GM12878 (cell line): ENCODE measurements around the gene CLN6. TPM values are rescaled to one million over a fixed set of nuclear protein-coding genes. Genes with fewer than 3 reads are reported as not detected.

Experiments used
- ATAC-seq: fragments of 200-7000 bp; cut with Tn5 transposase; 3 replicates; pipeline ENCODE4 v1.9.1; 2020; ENCODE audit warnings: mild to moderate bottlenecking, moderate library complexity
- BruUV-seq: library from RNA; stranded (reverse); fragments of 400-500 nt; replicated peaks from 2 replicates; lab custom pipeline; 2021; lab: Mats Ljungman, UMichigan
- CTCF ChIA-PET: fragments of 300-600 bp; sonication (Branson Sonifier 250); formaldehyde crosslinking; extraction: SDS; loops from one replicate; lab custom pipeline; 2021; ENCODE audit warnings: inconsistent platforms; lab: Yijun Ruan, JAX
- POLR2A ChIA-PET: fragments of 350-600 bp; formaldehyde crosslinking; extraction: SDS; loops from one replicate; lab custom pipeline; 2021; ENCODE audit warnings: inconsistent platforms; lab: Charles Lee
- RAD21 ChIA-PET: fragments of 300-600 bp; sonication (Branson Sonifier 250); formaldehyde crosslinking; loops from one replicate; lab custom pipeline; 2023; ENCODE audit warnings: antibody characterized with exemption; ENCODE audit not compliant: unreplicated experiment; lab: Charles Lee
- SMC1A ChIA-PET: fragments of 300-600 bp; sonication (Branson Sonifier 250); formaldehyde crosslinking; loops from one replicate; lab custom pipeline; 2023; ENCODE audit not compliant: unreplicated experiment, uncharacterized antibody; lab: Charles Lee
- DNase-seq: peaks from one replicate; pipeline ENCODE4 v3.0.0-alpha.2; 2011; ENCODE audit warnings: low read depth, low spot score
- FAIRE-seq: peaks from 3 replicates; lab custom pipeline; 2011; peaks lifted over from hg19 to GRCh38; lab: Jason Lieb, UNC
- H2AFZ ChIP-seq: 2 replicates; pipeline ENCODE4 v1.6.0; 2011; ENCODE audit warnings: low read depth, low read length, control low read depth; ENCODE audit not compliant: control insufficient read depth
- H3K27ac ChIP-seq: 2 replicates; pipeline ENCODE4 v1.5.1; 2011; ENCODE audit warnings: control low read depth; ENCODE audit not compliant: control insufficient read depth, insufficient read depth
- H3K27me3 ChIP-seq, 2 experiments: replicated peaks in 1 of 2; 2 replicates each; pipeline versions ENCODE4 v1.6.0 to v1.6.1; 2011; ENCODE audit warnings: low read length in 1 of 2; ENCODE audit not compliant: control insufficient read depth in 2 of 2, insufficient read depth in 2 of 2
- H3K36me3 ChIP-seq, 2 experiments: 2 replicates each; pipeline ENCODE4 v1.5.1; 2011; ENCODE audit warnings: low read length in 1 of 2; ENCODE audit not compliant: control insufficient read depth in 2 of 2, insufficient read depth in 2 of 2
- H3K4me1 ChIP-seq: 2 replicates; pipeline ENCODE4 v1.6.1; 2011; ENCODE audit warnings: mild to moderate bottlenecking, low read length, moderate library complexity, mixed read lengths; ENCODE audit not compliant: control insufficient read depth, insufficient read depth
- H3K4me2 ChIP-seq: 2 replicates; pipeline ENCODE4 v1.6.0; 2011; ENCODE audit warnings: control low read depth; ENCODE audit not compliant: control insufficient read depth, insufficient read depth
- H3K4me3 ChIP-seq: fragments of 200-600 bp; sonication (generic); 2 replicates; pipeline ENCODE4 v1.5.1; 2016
- H3K79me2 ChIP-seq: 2 replicates; pipeline ENCODE4 v1.6.0; 2011; ENCODE audit warnings: low read length; ENCODE audit not compliant: control insufficient read depth, insufficient read depth
- H3K9ac ChIP-seq: 2 replicates; pipeline ENCODE4 v1.8.0; 2011; ENCODE audit warnings: low read length, control low read depth, mixed read lengths; ENCODE audit not compliant: control insufficient read depth, insufficient read depth
- H3K9me3 ChIP-seq: replicated peaks from 3 replicates; pipeline ENCODE4 v1.5.1; 2011; ENCODE audit warnings: mild to moderate bottlenecking, low read length; ENCODE audit not compliant: control insufficient read depth, insufficient read depth
- H4K20me1 ChIP-seq: 2 replicates; pipeline ENCODE4 v1.6.0; 2011; ENCODE audit not compliant: control insufficient read depth, insufficient read depth
- EGR1 ChIP-seq, 2 experiments: IDR thresholded peaks; 1 replicate in 1 of 2; 2 replicates in 1 of 2; pipeline ENCODE4 v1.6.1; 2011 to 2012; ENCODE audit warnings: low read depth in 2 of 2, low read length in 2 of 2, borderline replicate concordance in 1 of 2, mild to moderate bottlenecking in 1 of 2, moderate library complexity in 1 of 2
- HDGF ChIP-seq: fragments of 450-650 bp; IDR thresholded peaks from 2 replicates; pipeline ENCODE4 v1.6.1; 2016; ENCODE audit warnings: antibody characterized with exemption
- MLLT1 ChIP-seq: fragments of 450-650 bp; IDR thresholded peaks from 2 replicates; pipeline ENCODE4 v1.6.1; 2016; ENCODE audit warnings: mild to moderate bottlenecking
- NFIC ChIP-seq: IDR thresholded peaks from 2 replicates; pipeline ENCODE4 v1.6.1; 2012; ENCODE audit warnings: low read depth, mild to moderate bottlenecking, inconsistent platforms, low read length, moderate library complexity
- YY1 ChIP-seq: IDR thresholded peaks from 2 replicates; pipeline ENCODE4 v1.6.1; 2011; ENCODE audit warnings: low read depth, mild to moderate bottlenecking, low read length
- WGBS: methylation state at CpG from one replicate; pipeline ENCODE4 v1.1.6; 2016; ENCODE audit warnings: low lambda C conversion rate; ENCODE audit not compliant: insufficient replicate concordance, insufficient coverage; ENCODE audit errors: missing lambda C conversion rate; 5-methylcytosine and 5-hydroxymethylcytosine counted together
- in situ Hi-C: fragments of 300-500 bp; cut with MboI; formaldehyde crosslinking; loops from 9 replicates; pipeline ENCODE4 v1.14.3; 2018; ENCODE audit warnings: mixed read lengths
- intact Hi-C: fragments of 100-400 bp; cut with micrococcal nuclease; formaldehyde crosslinking; loops from one replicate; pipeline ENCODE4 v1.14.2; 2022; ENCODE audit not compliant: unreplicated experiment
- polyA plus RNA-seq, 11 experiments: library from polyadenylated mRNA; depleted of rRNA in 4 of 11; unstranded in 6 of 11; stranded (reverse) in 5 of 11; fragments of >200 nt; fragmentation: Nextera tagmentation in 4 of 11; fragmentation: Illumina TruSeq in 1 of 11; extraction: Ambion mirVana in 4 of 11; extraction: Trizol in 1 of 11; gene quantifications; 1 replicate in 1 of 11; 2 replicates in 10 of 11; pipeline versions ENCODE4 v1.2.1 to v1.2.3, GENCODE V29; 2011 to 2016; ENCODE audit warnings: inconsistent platforms in 2 of 11, missing spikeins in 2 of 11, low read depth in 1 of 11
- total RNA-seq, 4 experiments: library from RNA; depleted of rRNA in 3 of 4; stranded (reverse); fragments of >200 nt in 3 of 4; fragmentation: Illumina TruSeq in 1 of 4; extraction: Trizol in 1 of 4; gene quantifications; 2 replicates each; pipeline versions ENCODE4 v1.2.1 to v1.2.3, GENCODE V29; 2013 to 2021

The CLN6 gene
- total and polyA plus RNA-seq, 10 of the 15 experiments (the other 5 are each of a cell fraction or from before 2014, with no cell fraction given), result 0.74 to 69.0 (median 30.3) TPM

GRCh38 chr15:68278595-68279405 lies 49.3 kb upstream of the CLN6 start:
- TSS peak; percentile 56 for BruUV-seq
- H4K20me1 ChIP-seq, result no peaks in the 10 kb centered on the region
- intact Hi-C loops, result no loop called here
- ChIA-PET POLR2A (interaction anchor here (0.6 to 1.0 kb wide), 2 partner anchors 13 to 52 kb away, joined by 3 to 4 read pairs; no protein-coding TSS in a partner anchor), CTCF (interaction anchor here (0.6 to 2.9 kb wide), 6 partner anchors 10 to 229 kb away, joined by 3 to 30 read pairs (median 4); no protein-coding TSS in a partner anchor), SMC1A (interaction anchor here (0.7 to 1.0 kb wide), 3 partner anchors 16 to 27 kb away, joined by 3 to 5 read pairs (median 4); no protein-coding TSS in a partner anchor), RAD21 (interaction anchor here (1.0 to 1.6 kb wide), 2 partner anchors 20 to 28 kb away, joined by 3 to 8 read pairs; no protein-coding TSS in a partner anchor)
- no peaks in the 10 kb centered on the region for H3K27me3 ChIP-seq
- in situ Hi-C loops, result no loop called here
- no peaks in the 10 kb centered on the region for H3K9me3 ChIP-seq
- under 1% methylated on average over 23 of the region's 23 CpGs for WGBS
- peaks cover 5% of the 10 kb centered on the region for H3K4me1 ChIP-seq
- DNase-seq, result no peak
- H3K27ac ChIP-seq, result peak overlapping the region; percentile 91
- H3K9ac ChIP-seq, result peak overlapping the region; percentile 85
- H3K36me3 ChIP-seq, result no peaks in the 10 kb centered on the region
- no peak; the same call in 1 of the 3 replicates for ATAC-seq
- peak overlapping the region; percentile 98 for H3K4me3 ChIP-seq
- peak overlapping the region; percentile 79 for H2AFZ ChIP-seq
- FAIRE-seq, result no peak
- peak; percentile 62; the same call in 1 of the 2 replicates for TF ChIP-seq MLLT1
- TF ChIP-seq YY1, result peak; percentile 25; the same call in 1 of the 2 replicates
- TF ChIP-seq HDGF, result peak; percentile 67; the same call in 1 of the 2 replicates
- TF ChIP-seq NFIC, result no peak
- TF ChIP-seq EGR1 (IDR thresholded peaks at IDR 0.05; ENCODE audit: borderline replicate concordance in 1 of 2, low read depth in 2 of 2, low read length in 2 of 2), result 0 out of 3 replicates have a peak, but pooled peaks of 1 of the 2 experiments have one; percentile 0
- H3K4me2 ChIP-seq, result peak overlapping the region; percentile 85
- H3K79me2 ChIP-seq, result peaks cover 61% of the 10 kb centered on the region
